ENCODE data around the gene DEFB108B.
"Not testable (repeated sequence)": the region's sequence is repeated elsewhere in the genome, so short reads cannot be mapped to it uniquely, and the experiment has no call there.

GRCh38 chr11:71812529-71812928, 20.5 kb upstream of the DEFB108B start:
- TF ChIP-seq EZH2 (IDR thresholded peaks at IDR 0.05; ENCODE audit: insufficient read depth, poor library complexity, severe bottlenecking); EZH2phosphoT487 (IDR thresholded peaks at IDR 0.05; ENCODE audit: insufficient read depth, low read depth): not testable (repeated sequence)
